ENCODE measurements around the gene PCDHGA7.

Gene PCDHGA7

GRCh38 chr5:141420855-141421488 lies 38.4 kb downstream of the PCDHGA7 start, which contains the start of gene PCDHGA11 (continued):
- TF ChIP-seq ZNF449 (tag by site-specific recombination; IDR thresholded peaks at IDR 0.05) (no peak), KLF7 (tag by site-specific recombination; IDR thresholded peaks at IDR 0.05; ENCODE audit: borderline replicate concordance) (no peak), ZNF26 (tag by site-specific recombination; IDR thresholded peaks at IDR 0.05) (no peak), ZNF571 (tag by site-specific recombination; IDR thresholded peaks at IDR 0.05) (no peak), SCRT2 (tag by site-specific recombination; IDR thresholded peaks at IDR 0.05) (no peak), ZNF132 (tag by site-specific recombination; IDR thresholded peaks at IDR 0.05; ENCODE audit: borderline replicate concordance) (no peak), ZNF518A (tag by site-specific recombination; conservative IDR thresholded peaks at IDR 0.05; ENCODE audit: low read depth) (no peak), ZNF311 (tag by site-specific recombination; IDR thresholded peaks at IDR 0.05; ENCODE audit: borderline replicate concordance) (no peak), KLF9 (tag by site-specific recombination; IDR thresholded peaks at IDR 0.05; ENCODE audit: low read depth) (no peak), ZNF23 (tag by site-specific recombination; IDR thresholded peaks at IDR 0.05; ENCODE audit: borderline replicate concordance) (no peak), ZNF473 (tag by site-specific recombination; IDR thresholded peaks at IDR 0.05) (no peak), ZNF133 (tag by site-specific recombination; IDR thresholded peaks at IDR 0.05) (no peak), ZNF350 (tag by site-specific recombination; IDR thresholded peaks at IDR 0.05) (no peak), ZSCAN30 (tag by site-specific recombination; IDR thresholded peaks at IDR 0.05) (0 out of 2 replicates have a peak, but pooled peaks have one; percentile 22), ZNF621 (tag by site-specific recombination; IDR thresholded peaks at IDR 0.05) (no peak), MYNN (tag by site-specific recombination; IDR thresholded peaks at IDR 0.05; ENCODE audit: borderline replicate concordance) (no peak), ZNF433 (tag by site-specific recombination; IDR thresholded peaks at IDR 0.05; ENCODE audit: low read depth) (no peak)
- TF ChIP-seq, protein P1, sequence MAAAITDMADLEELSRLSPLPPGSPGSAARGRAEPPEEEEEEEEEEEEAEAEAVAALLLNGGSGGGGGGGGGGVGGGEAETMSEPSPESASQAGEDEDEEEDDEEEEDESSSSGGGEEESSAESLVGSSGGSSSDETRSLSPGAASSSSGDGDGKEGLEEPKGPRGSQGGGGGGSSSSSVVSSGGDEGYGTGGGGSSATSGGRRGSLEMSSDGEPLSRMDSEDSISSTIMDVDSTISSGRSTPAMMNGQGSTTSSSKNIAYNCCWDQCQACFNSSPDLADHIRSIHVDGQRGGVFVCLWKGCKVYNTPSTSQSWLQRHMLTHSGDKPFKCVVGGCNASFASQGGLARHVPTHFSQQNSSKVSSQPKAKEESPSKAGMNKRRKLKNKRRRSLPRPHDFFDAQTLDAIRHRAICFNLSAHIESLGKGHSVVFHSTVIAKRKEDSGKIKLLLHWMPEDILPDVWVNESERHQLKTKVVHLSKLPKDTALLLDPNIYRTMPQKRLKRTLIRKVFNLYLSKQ (tag by site-specific recombination; IDR thresholded peaks at IDR 0.05; ENCODE audit: borderline replicate concordance) = no peak
- TF ChIP-seq, protein P2, sequence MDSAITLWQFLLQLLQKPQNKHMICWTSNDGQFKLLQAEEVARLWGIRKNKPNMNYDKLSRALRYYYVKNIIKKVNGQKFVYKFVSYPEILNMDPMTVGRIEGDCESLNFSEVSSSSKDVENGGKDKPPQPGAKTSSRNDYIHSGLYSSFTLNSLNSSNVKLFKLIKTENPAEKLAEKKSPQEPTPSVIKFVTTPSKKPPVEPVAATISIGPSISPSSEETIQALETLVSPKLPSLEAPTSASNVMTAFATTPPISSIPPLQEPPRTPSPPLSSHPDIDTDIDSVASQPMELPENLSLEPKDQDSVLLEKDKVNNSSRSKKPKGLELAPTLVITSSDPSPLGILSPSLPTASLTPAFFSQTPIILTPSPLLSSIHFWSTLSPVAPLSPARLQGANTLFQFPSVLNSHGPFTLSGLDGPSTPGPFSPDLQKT (IDR thresholded peaks at IDR 0.05; ENCODE audit: borderline replicate concordance, low read depth, low read length) = no peak
- TF ChIP-seq, protein P3, sequence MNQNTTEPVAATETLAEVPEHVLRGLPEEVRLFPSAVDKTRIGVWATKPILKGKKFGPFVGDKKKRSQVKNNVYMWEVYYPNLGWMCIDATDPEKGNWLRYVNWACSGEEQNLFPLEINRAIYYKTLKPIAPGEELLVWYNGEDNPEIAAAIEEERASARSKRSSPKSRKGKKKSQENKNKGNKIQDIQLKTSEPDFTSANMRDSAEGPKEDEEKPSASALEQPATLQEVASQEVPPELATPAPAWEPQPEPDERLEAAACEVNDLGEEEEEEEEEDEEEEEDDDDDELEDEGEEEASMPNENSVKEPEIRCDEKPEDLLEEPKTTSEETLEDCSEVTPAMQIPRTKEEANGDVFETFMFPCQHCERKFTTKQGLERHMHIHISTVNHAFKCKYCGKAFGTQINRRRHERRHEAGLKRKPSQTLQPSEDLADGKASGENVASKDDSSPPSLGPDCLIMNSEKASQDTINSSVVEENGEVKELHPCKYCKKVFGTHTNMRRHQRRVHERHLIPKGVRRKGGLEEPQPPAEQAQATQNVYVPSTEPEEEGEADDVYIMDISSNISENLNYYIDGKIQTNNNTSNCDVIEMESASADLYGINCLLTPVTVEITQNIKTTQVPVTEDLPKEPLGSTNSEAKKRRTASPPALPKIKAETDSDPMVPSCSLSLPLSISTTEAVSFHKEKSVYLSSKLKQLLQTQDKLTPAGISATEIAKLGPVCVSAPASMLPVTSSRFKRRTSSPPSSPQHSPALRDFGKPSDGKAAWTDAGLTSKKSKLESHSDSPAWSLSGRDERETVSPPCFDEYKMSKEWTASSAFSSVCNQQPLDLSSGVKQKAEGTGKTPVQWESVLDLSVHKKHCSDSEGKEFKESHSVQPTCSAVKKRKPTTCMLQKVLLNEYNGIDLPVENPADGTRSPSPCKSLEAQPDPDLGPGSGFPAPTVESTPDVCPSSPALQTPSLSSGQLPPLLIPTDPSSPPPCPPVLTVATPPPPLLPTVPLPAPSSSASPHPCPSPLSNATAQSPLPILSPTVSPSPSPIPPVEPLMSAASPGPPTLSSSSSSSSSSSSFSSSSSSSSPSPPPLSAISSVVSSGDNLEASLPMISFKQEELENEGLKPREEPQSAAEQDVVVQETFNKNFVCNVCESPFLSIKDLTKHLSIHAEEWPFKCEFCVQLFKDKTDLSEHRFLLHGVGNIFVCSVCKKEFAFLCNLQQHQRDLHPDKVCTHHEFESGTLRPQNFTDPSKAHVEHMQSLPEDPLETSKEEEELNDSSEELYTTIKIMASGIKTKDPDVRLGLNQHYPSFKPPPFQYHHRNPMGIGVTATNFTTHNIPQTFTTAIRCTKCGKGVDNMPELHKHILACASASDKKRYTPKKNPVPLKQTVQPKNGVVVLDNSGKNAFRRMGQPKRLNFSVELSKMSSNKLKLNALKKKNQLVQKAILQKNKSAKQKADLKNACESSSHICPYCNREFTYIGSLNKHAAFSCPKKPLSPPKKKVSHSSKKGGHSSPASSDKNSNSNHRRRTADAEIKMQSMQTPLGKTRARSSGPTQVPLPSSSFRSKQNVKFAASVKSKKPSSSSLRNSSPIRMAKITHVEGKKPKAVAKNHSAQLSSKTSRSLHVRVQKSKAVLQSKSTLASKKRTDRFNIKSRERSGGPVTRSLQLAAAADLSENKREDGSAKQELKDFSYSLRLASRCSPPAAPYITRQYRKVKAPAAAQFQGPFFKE (tag by site-specific recombination; IDR thresholded peaks at IDR 0.05; ENCODE audit: borderline replicate concordance) = no peak
- TF ChIP-seq, protein P4, sequence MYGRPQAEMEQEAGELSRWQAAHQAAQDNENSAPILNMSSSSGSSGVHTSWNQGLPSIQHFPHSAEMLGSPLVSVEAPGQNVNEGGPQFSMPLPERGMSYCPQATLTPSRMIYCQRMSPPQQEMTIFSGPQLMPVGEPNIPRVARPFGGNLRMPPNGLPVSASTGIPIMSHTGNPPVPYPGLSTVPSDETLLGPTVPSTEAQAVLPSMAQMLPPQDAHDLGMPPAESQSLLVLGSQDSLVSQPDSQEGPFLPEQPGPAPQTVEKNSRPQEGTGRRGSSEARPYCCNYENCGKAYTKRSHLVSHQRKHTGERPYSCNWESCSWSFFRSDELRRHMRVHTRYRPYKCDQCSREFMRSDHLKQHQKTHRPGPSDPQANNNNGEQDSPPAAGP (tag by site-specific recombination; IDR thresholded peaks at IDR 0.05) = no peak
